Muscle of back (tissue), 11 donors: Measurements from ENCODE around the gene SPDYE16. TPM values are rescaled to one million over a fixed set of nuclear protein-coding genes. Genes with fewer than 3 reads are reported as not detected.
"Not testable (repeated sequence)": the region's sequence is repeated elsewhere in the genome, so short reads cannot be mapped to it uniquely, and the experiment has no call there.

ENCODE experiments used
- DNase-seq, 3 donors: peaks; one replicate each; pipeline versions ENCODE4 v3.0.0 to v3.0.0-alpha.2; 2013
- polyA plus RNA-seq, 10 donors: library from polyadenylated mRNA; unstranded; fragments of 120-200 nt; gene quantifications; one replicate each; pipeline ENCODE4 v1.2.1, GENCODE V29; 2013; ENCODE audit not compliant: insufficient read length in 10 of 10

SPDYE16 gene
- polyA plus RNA-seq, 10 donors = 0.70 to 5.4 (median 1.6) TPM

DNA sequence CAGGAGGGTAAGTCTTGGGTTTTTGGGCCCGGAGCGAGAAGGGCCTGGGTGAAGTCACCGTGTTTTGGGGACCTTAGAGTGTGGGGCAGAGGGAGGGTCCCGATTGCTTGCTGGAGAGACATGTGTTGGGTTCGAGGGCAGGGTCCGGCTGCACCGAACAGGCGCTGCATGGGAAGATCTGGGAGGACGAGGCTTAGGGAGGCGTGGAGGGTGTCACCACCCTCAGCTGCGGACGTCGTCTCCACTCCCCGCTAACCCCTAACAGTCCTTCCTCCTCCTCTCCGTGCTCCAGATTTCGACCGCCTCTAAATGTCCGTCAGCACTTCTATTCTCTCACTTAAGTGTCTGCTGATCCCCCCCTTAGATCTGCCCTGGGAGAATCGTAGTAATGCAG lies 6.8 kb upstream of the SPDYE16 start:
- DNase-seq = peak in 1 of 3 donors; percentile 1

DNA sequence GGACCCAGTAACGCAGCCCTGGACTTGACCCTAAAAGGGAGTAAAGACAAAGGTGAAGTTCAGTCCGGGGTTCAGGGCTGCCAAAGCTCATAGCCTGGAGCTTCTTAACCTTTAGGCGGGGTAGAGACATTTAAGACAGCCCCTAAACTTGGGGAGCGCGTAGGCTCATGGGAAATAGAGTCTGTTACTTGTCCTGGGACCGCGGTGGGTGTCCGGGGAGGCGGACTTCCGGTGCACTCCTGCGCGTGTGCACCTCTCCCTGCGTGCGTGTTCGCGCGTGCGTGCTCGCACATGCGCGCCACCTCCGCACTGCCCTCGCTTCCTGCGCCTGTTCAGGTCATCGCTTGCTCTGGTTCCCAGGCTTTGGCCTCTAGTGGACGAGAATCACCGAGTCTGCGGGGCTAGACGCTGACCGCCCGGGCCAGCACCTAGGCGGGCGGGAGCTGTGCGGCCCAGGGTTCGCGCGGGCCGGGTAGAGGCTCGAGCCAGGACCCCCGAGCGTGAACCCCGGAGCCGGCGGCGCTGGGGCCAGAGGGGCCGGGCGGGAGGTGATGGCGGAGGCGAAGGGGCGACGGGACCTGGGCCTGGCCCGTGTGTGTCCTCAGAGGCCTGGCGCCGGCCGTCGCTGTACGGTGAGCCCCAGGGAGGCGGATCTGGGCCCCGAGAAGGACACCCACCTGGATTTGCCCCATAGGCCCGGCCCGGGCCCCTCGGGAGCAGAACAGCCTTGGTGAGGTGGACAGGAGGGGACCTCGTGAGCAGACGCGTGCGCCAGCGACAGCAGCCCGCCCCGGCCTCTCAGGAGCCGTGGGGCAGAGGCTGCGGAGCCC lies 6.1 kb upstream of the SPDYE16 start:
- peak; percentile 86 to 94 (median 89) for DNase-seq

DNA sequence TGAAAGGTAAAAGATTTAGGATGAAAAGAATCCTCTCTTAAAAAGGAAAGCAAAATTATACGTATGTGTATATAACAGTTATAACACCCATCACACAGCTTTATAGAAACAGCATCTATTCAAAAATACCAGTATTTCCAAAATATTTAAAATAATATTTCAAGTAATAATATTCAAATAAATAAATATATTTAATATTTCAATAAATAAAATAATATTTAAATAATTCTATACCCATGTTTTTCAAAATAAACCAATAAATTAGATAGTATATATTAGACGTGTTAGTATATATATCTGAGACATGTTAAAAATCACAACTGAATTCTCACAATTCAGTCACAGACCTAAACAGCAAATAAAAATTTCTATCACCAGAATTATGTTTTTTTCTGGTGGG lies 11.5 kb downstream of the SPDYE16 start:
- not testable (repeated sequence) for DNase-seq

DNA sequence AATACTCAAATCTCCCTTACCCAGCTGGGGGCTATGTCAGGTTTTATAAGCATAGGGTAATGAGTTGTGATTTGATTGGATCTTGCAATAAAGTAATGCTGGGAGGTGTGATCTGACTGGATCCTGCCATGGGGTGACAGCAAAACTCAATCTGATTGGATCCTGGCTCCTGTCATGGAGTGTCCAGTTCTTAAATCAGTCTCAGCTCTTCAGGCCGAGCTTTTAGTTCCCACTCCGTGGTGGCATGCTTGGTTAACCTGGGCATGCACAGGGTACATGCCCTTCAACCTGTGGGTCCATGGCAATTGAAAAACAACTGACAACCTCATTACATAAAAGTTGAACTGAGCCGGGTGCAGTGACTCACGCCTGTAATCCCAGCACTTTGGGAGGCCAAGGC lies 16.9 kb downstream of the SPDYE16 start:
- not testable (repeated sequence) for DNase-seq

DNA sequence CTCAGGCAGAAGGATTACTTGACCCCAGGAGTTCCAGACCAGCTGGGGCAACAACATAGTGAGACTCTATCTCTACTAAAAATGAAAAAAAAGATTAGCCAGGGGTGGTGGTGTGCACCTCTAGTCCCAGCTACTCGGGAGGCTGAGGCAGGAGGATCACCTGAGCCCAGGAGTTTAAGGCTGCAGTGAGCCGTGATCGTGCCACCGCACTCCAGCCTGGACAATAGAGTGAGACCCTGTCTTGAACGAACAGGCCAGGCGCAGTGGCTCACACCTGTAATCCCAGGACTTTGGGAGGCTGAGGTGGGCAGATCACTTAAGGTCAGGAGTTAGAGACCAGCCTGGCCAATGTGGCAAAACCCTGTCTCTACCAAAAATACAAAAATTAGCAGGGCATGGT lies 26.2 kb downstream of the SPDYE16 start:
- not testable (repeated sequence) for DNase-seq

DNA sequence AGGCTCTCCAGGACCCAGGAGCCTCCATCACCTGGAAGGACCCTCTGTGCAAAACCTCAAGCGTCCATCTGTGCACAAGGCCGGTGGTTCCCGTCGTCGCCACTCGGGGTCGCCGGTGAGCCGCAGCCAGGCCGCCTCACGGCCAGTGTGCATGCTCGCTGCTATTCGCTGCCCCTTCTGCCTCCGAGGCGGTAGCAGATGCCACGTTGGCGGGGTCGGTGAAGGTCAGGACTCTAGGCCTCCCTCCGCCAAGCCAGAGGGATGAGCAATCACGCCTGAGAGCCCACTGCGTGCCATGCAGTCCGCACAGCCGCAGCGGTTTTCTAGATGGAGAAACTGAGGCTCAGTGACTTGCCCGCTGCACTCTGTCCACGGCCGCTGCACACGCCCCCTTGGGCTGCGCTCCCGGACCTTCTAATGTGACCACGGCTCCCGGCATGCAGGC lies 27.1 kb downstream of the SPDYE16 start:
- peak in 2 of 3 donors; percentile 17 to 53 for DNase-seq

DNA sequence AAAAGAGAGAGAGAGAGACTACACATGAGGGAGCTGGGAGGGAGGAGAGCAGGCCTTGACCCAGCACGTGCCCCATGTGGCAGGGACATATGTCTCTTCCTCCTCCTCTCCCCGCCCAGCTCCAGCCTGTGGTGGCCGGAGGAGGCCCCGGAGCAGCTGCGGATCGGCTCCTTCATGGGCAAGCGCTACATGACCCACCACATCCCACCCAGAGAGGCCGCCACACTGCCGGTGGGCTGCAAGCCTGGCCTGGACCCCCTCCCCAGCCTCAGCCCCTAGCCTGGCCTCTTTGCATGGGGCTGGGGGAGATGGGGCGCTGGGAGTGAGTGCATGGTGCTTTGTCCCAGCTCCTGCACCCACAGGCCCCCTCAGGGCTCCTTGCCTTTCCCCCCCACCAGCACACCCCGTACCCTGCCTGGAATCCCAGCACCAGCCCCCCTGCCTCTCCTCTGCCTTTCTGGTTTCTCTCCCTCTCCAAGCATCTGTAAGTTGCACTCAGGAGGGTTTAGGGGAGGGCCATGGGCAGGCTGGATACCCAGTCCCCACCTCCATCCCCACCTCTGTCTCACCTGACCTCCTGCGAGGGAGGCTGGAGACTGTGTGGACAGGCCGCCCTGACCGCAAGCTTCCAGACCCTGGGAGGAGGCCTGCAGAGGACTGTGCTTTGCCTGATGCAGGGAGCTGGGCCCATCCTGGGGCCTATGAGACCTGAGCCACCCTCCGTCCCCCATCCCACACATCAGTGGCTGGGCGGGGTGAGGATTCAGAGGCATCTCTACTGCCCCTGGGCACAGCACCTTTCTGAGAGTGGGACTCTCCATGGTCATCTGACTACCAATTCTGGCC lies 27.9 kb downstream of the SPDYE16 start:
- peak in 1 of 3 donors; percentile 4 for DNase-seq

DNA sequence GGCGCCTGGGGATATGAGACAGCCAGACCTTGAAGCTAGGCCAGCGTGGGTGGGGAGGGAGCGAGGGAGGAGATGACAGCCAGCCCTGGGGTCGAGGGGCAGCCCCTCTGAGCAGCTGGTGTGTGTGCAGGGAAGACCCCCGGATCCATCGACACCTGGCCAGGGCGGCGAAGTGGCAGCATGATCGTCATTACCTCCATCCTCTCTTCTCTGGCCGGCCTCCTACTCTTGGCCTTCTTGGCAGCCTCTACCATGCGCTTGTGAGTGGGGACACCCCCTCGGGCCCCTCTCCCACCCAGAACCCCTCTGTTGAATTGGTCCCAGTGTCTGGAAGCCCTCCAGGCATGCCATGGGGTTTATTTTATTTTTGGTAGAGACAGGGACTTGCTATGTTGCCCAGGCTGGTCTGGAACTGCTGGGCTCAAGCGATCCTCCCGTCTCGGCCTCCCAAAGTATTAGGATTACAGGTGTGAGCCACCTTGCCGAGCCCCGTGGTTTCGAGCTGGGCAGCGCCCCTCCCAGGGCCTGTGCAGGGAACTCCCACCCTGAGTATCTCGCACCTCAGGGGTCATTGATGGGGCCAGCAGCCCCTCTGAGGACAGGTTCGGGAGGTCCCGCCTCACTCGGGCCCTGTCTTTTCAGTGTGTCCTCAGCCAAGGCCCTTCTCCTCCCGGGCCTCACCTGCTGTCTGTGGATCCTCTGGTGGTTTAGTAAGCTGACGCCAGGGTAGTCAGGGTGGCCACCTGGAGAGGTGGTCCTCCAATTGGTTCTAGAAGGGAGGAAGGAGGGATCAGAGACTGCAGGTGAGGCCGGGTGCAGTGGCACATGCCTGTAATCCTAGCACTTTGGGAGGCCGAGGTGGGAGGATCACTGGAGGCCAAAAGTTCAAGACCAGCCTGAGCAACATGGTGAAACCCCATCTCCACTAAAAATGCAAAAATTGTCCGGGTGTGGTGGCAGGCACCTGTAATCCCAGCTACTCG lies 29.0 kb downstream of the SPDYE16 start:
- peak in 1 of 3 donors; percentile 1 for DNase-seq

DNA sequence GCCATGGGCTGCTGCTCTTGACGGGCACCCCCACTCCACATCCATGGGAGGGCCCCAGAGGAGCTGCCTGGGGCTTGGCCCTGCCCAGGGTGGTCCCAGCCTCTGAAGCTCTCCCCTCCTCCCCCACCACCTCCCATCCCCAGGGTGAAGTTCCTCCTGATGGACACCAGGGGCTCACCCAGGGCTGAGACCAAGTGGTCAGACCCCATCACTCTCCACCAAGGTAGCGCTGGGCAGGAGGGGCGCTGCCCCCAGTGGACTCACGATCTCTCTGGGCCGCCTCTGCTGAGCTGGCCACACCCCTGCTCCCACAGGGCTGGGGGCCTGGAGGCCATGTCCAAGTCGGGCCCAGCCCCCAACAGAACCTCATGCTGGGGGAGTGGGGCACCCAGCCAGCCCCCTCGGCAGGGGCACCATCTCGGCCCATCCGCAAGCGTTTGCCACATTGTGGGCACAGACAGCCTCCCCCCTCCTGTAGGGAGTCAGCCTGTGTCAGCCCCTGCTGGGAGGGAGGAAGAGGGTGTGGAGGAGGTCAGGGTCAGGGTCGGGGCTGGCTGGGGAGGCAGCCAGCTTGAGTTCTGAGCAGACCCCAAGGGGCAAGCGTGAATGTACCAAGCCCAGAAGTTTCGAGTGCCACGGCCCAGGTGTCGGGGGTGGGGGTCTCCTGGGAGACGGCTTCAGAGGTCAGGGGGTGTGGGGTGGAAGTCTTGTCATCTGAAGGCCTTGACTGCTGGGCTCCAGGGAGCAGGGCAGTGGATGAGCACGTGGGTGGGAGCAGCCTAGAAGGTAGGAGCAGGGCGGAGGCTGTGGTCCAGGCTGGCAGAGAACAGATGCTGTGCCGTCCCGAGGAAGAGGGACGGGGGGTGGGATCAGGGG lies 29.9 kb downstream of the SPDYE16 start:
- DNase-seq = peak in 1 of 3 donors; percentile 6

DNA sequence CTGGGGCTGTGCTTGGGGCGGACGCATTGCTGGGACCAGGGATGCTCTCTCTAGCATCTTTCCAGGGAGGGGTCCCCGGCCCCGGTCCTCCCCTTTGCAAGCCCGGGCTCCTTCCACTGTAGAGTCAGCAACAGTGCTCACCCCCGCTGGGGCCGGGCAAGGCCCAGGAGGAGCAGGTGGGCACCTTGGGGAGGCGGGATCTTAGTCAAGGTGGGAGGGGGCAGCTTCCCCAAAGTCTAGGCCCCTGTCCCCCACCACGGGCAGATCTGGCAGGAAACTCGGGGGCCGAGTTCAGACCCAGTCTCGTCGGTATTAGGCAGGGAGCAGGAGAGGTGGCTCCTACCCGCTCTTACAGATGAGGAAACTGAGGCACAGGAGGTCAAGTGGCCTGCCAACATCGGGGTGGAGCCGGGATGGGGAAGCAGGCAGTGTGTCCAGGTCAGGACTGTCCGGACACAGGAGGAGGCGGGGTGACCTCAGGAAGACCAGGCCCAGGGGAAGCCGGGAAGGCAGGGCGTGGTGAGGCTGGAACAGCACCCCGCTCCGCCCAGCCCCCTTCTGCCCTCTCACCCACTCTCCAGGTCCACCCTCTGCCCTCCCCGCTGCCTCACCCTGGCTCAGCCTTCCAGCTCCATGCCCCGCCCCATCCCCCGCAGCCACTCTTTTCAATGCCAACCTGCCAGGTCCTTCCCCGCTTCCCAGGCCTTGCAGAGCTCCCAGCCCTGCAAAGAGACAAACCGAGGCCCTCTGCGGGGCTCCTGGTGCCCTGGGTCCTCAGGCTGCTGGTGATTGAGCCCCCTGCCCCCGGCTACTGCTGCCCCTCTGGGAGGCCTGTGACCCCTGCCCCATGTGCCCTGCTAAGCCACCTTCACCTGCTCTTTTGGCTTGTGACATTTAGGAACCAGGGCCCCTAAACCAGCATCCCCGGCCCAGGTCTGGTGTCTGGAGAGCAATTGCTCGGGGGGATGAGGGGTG lies 30.9 kb downstream of the SPDYE16 start:
- not testable (repeated sequence) for DNase-seq

DNA sequence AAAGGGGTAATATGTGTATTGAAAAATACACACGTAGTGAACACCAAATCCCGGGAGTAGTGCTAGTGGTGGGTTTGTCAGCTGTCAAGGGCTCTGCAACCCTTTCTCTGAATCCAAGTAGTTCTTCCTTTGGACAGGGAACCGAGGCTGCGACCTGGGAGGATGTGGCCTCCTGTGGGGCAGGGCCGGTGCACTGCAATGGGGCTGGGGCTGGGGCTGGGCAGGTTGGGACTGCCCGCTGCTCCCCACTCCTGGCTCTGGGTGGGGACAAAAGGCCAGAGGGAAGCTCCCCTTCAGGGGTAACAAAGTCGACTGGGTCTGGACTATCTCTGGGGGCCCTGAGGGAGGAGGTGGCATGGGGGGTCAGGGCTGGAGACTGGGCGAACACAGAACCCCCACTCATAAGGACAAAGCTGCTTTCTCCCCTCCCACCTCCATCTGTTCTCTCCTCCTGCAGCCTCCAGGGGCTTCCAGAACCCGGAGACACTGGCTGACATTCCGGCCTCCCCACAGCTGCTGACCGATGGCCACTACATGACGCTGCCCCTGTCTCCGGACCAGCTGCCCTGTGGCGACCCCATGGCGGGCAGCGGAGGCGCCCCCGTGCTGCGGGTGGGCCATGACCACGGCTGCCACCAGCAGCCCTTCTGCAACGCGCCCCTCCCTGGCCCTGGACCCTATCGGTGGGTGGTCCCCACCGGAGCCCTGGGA lies 31.7 kb downstream of the SPDYE16 start:
- DNase-seq = not testable (repeated sequence)

DNA sequence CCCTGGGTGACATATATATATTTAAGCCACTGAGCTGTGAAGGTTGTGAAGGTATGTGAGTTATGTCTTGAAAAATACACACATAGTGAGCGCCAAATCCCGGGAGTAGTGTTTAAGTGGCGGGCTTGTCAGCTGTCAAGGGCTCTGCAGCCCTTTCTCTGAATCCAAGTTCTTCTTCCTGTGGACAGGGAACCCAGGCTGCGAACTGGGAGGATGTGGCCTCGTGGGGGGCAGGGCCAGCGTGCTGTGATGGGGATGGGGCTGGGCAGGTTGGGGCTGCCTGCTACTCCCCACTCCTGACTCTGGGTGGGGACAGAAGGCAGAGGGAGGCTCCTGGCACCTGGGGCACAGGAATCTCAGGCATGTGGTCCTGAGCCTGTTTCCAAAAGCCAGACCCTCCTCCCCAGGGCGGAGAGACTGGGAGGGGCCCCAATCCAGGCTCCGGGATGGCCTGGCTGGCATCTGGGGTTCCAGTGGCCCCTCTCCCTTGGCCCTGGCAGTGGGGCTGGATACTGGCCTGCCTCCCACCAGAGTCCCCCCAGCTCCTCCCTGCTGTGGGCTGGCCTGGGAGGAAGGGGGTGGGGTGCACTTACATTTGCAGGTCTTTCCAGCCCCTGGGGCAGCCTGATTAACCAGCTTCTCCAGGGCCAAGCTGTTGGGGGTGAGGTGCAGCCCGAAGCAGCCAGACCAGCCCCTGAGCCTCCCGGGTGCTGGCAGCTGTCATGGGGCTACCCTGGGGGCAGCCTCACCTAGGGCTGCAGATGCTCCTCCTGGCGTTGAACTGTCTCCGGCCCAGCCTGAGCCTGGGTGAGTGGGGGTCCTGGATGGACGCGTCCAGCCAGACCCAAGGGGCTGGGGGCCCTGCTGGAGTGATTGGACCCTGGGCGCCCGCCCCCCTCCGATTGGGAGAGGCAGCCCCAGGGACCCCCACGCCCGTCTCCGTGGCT lies 32.9 kb downstream of the SPDYE16 start, which contains the start of gene UPK3B:
UPK3B (plus strand) TSS at position 622 of the 947 bp plus-strand sequence; CDS start at position 723, 101 bp downstream.
- peak in 1 of 3 donors; percentile 19 for DNase-seq

DNA sequence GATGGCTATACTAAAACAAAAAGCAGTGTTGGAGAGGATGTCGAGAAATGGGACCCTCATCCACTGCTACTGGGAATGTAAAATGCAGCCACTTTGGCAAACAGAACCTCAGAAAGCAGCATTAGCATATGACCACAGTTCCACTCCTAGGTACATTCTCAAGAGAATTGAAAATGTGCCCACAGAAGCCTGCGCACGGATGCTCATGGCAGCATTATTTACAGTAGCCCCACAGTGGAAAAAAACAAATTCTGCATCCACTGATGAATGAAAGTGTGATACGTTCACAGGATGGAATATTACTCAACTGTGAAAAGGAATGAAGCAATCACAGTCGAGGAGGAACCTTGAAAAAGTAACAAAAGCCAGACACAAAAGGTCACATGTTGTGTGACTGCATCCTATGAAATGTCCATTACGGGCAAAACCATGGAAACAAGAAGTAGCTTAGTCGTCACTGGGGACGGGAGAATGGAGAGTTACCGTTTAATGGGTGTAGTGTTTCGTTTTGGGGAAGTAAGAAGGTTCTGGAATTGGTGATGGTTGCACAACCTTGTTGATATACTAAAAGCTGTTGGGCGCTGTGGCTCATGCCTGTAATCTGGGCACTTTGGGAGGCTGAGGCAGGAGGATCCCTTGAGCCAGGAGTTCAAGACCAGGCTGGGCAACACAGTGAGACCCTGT lies 35.2 kb downstream of the SPDYE16 start:
- no peak for DNase-seq

DNA sequence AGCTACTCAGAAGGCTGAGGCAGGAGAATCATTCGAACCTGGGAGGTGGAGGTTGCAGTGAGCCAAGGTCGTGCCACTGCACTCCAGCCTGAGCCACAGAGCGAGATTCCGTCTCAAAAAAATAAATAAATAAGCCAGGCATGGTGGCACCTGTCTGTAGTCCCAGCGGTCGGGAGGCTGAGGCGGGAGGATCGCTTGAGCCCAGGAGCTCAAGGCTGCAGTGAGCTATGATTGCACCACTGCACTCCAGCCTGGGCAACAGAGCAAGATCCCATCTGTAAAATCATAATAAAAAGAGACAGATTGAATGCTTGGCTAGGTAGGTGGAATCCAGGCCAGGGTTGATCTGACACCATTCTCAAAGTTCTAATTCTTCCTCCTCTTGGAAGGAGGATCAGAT lies 36.5 kb downstream of the SPDYE16 start:
- not testable (repeated sequence) for DNase-seq

DNA sequence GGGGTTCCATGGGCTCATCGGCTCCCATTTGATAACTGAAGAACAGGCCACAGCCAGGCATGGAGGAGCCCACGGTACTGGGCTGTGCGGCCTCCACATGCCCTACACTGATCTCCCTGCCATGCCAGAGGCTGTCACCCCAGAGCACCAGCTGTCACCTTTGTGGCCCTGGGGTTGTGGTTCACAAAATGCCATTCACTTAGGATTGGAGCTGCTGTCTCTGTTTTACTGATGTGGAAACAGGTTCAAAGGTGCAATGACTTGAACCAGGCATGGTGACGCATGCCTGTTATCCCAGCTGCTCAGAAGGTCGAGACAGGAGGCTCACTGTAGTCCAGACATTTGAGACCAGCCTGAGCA lies 37.0 kb downstream of the SPDYE16 start:
- DNase-seq = no peak
